MCF 10A (cell line): ENCODE measurements around the gene CFAP53. TPM values are rescaled to one million over a fixed set of nuclear protein-coding genes. Genes with fewer than 3 reads are reported as not detected.

Experiments
- BruUV-seq: library from RNA; stranded (reverse); fragments of 400-500 nt; replicated peaks from 2 replicates; lab custom pipeline; 2021; lab: Mats Ljungman, UMichigan
- CTCF ChIA-PET: fragments of 300-600 bp; sonication (Branson Sonifier 250); formaldehyde crosslinking; extraction: SDS; loops from one replicate; lab custom pipeline; 2021; ENCODE audit warnings: antibody characterized with exemption, inconsistent platforms; lab: Yijun Ruan, JAX
- POLR2A ChIA-PET: fragments of 300-600, 350-650 bp; sonication (Branson Sonifier 250); formaldehyde crosslinking; extraction: SDS; loops from one replicate; lab custom pipeline; 2020; ENCODE audit warnings: antibody characterized with exemption, inconsistent platforms; lab: Yijun Ruan, JAX
- DNase-seq: peaks from one replicate; pipeline ENCODE4 v3.0.0-alpha.2; 2018; ENCODE audit not compliant: unreplicated experiment
- H3K27ac Mint-ChIP-seq: one replicate; pipeline ENCODE4 v1.8.0; 2022; ENCODE audit warnings: mild to moderate bottlenecking, low read depth, mixed read lengths; ENCODE audit not compliant: unreplicated experiment
- H3K27me3 Mint-ChIP-seq: one replicate; pipeline ENCODE4 v1.8.0; 2022; ENCODE audit warnings: mixed read lengths; ENCODE audit not compliant: insufficient read depth, unreplicated experiment
- H3K36me3 Mint-ChIP-seq: one replicate; pipeline ENCODE4 v1.8.0; 2022; ENCODE audit warnings: mild to moderate bottlenecking, moderate library complexity, mixed read lengths; ENCODE audit not compliant: insufficient read depth, unreplicated experiment
- H3K4me1 Mint-ChIP-seq: one replicate; pipeline ENCODE4 v1.8.0; 2022; ENCODE audit warnings: mixed read lengths; ENCODE audit not compliant: insufficient read depth, unreplicated experiment
- H3K4me3 Mint-ChIP-seq: one replicate; pipeline ENCODE4 v1.8.0; 2022; ENCODE audit warnings: mild to moderate bottlenecking, moderate library complexity, mixed read lengths; ENCODE audit not compliant: unreplicated experiment
- H3K9me3 Mint-ChIP-seq: one replicate; pipeline ENCODE4 v1.8.0; 2022; ENCODE audit warnings: mixed read lengths; ENCODE audit not compliant: unreplicated experiment
- CTCF ChIP-seq: fragments of 200-600 bp; IDR thresholded peaks from one replicate; pipeline ENCODE4 v1.8.0; 2022; ENCODE audit warnings: antibody characterized with exemption, mild to moderate bottlenecking; ENCODE audit not compliant: unreplicated experiment
- intact Hi-C: fragments of 100-400 bp; cut with micrococcal nuclease; formaldehyde crosslinking; loops from 2 replicates; pipeline ENCODE4 v1.14.1; 2022
- total RNA-seq: library from RNA; stranded (reverse); gene quantifications from 2 replicates; pipeline ENCODE4 v1.2.3, GENCODE V29; 2022

The CFAP53 gene
- total RNA-seq, 1 experiment from 2014 or later = 2.2 TPM

GRCh38 chr18:50299626-50300388 lies 33.5 kb upstream of the CFAP53 start:
- no peak overlapping the region for H3K27ac Mint-ChIP-seq
- intact Hi-C loops = no loop called here
- no peak overlapping the region for H3K4me3 Mint-ChIP-seq
- ChIA-PET POLR2A (interaction anchor here (0.6 to 0.9 kb wide), 3 partner anchors 7 to 18 kb away, joined by 3 to 5 read pairs (median 3); no protein-coding TSS in a partner anchor), CTCF (interaction anchor here (0.6 kb wide), 1 partner anchor 58 kb away, joined by 3 read pairs; no protein-coding TSS in a partner anchor)
- no peaks in the 10 kb centered on the region for H3K9me3 Mint-ChIP-seq
- TF ChIP-seq CTCF = no peak
- no peak for DNase-seq
- no peaks in the 10 kb centered on the region for H3K27me3 Mint-ChIP-seq
- BruUV-seq = no TSS peak
- no peaks in the 10 kb centered on the region for H3K36me3 Mint-ChIP-seq
- H3K4me1 Mint-ChIP-seq = no peaks in the 10 kb centered on the region

DNA sequence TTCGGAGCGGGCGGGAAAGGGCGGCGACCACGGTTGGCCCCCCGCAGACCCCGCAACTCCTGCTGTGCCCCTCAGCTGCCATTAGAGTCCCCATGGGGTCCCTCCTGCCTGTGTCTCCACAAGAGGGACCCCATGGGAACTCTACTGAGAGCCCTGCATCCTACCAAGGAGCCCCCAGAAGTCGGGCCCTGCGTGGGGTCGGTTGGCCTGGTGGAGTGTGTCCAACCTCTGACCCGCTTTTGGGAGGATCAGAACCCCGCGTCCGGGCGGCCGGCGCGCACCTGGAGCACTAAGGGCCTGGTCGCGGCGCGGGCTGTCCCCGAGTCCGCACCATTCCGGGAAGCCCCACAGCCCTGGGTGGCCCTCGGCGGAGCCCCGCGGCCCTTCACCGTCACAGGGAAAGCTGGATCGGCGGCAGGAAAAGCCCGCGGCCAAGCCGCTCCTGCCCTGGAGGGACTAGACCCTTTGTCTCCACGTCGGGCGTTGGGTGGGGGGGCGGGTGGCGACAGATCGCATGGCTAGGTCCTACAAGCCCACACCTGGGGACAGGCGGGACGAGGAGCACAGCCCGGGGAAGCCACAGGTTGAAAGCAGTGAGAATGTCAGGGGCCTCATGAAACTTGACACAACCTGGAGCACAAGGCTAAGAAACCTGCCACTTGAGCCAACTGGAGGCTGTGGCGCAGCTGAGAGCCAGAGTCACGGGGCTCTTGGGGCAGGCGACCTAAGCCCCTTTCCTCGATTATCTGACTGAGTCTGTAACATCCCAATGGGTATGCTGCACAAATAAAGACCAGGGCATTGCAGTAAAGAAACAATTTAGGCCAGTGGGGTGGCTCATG lies 32.4 kb upstream of the CFAP53 start:
- H3K4me1 Mint-ChIP-seq = no peaks in the 10 kb centered on the region
- TF ChIP-seq CTCF = no peak
- H3K27me3 Mint-ChIP-seq = no peaks in the 10 kb centered on the region
- no peak overlapping the region for H3K4me3 Mint-ChIP-seq
- H3K36me3 Mint-ChIP-seq = no peaks in the 10 kb centered on the region
- H3K27ac Mint-ChIP-seq = no peak overlapping the region
- intact Hi-C loops = no loop called here
- ChIA-PET CTCF (no interaction called here), POLR2A (interaction anchor here (0.7 kb wide), 1 partner anchor 9 kb away, joined by 3 read pairs; no protein-coding TSS in a partner anchor)
- DNase-seq = no peak
- no peaks in the 10 kb centered on the region for H3K9me3 Mint-ChIP-seq
- no TSS peak for BruUV-seq

GRCh38 chr18:50297621-50298442 lies 31.5 kb upstream of the CFAP53 start:
- Mint-ChIP-seq H3K27me3 (no peaks in the 10 kb centered on the region), H3K27ac (no peak overlapping the region), H3K4me1 (no peaks in the 10 kb centered on the region), H3K36me3 (no peaks in the 10 kb centered on the region), H3K9me3 (no peaks in the 10 kb centered on the region), H3K4me3 (no peak overlapping the region)
- ChIA-PET CTCF (interaction anchor here (0.6 kb wide), 1 partner anchor 53 kb away, joined by 3 read pairs; no protein-coding TSS in a partner anchor), POLR2A (no interaction called here)
- intact Hi-C loops = no loop called here
- no peak for DNase-seq
- no TSS peak for BruUV-seq
- TF ChIP-seq CTCF = no peak
